OCI-LY7 (cell line): ENCODE data around the gene WNT4.

Source experiments
- EZH2phosphoT487 ChIP-seq: fragments of 200-600 bp; sonication (generic); IDR thresholded peaks from 2 replicates; pipeline ENCODE4 v1.6.1; 2018; ENCODE audit warnings: low read depth, borderline replicate concordance, mild to moderate bottlenecking, mixed run types, antibody characterized with exemption, low read length, moderate library complexity, mixed read lengths
- TF ChIP-seq, protein P1 (sequence below): fragments of 200-600 bp; sonication (generic); conservative IDR thresholded peaks from 2 replicates; pipeline ENCODE4 v1.5.1; 2014; ENCODE audit warnings: mild to moderate bottlenecking, antibody characterized with exemption, low read length, moderate library complexity, mixed read lengths

DNA sequence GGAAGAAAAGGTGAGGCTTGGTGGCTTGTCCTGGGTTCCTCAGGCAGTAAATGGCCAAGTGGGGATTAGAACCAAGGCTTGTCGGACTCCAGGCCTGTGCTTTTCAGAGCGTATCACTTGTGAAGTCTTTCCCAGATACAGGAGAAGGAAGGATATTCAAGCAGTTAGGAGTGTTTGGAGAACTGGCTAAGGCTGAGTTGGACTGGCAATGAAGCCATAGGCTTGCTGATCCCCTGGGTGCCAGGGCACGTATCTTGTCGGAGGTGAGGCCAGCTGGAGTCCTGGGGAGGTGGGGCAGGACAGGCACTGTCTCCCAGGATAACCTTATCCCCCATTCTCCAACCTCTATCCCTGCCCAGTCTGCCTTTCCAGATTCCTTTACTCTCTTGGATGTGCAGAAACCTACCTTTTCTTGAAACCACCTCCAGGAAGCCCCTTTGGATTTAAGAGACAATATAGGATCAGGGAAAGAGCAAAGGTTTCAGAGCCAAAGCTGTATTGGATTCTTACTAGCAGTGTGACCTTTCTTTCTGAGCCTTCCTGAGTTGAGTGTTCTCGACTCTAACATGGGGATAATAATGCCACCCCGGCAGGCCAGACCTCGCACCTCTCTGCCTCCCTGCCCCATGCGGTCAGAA, 18.2 kb downstream of the WNT4 start:
- no peak for TF ChIP-seq EZH2phosphoT487
- TF ChIP-seq, protein P1, sequence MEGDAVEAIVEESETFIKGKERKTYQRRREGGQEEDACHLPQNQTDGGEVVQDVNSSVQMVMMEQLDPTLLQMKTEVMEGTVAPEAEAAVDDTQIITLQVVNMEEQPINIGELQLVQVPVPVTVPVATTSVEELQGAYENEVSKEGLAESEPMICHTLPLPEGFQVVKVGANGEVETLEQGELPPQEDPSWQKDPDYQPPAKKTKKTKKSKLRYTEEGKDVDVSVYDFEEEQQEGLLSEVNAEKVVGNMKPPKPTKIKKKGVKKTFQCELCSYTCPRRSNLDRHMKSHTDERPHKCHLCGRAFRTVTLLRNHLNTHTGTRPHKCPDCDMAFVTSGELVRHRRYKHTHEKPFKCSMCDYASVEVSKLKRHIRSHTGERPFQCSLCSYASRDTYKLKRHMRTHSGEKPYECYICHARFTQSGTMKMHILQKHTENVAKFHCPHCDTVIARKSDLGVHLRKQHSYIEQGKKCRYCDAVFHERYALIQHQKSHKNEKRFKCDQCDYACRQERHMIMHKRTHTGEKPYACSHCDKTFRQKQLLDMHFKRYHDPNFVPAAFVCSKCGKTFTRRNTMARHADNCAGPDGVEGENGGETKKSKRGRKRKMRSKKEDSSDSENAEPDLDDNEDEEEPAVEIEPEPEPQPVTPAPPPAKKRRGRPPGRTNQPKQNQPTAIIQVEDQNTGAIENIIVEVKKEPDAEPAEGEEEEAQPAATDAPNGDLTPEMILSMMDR = no peak
